Lower leg skin (tissue), 3 donors: ENCODE results near the gene PPP1R13B.

Experiments
- POLR2A ChIP-seq, 2 donors: fragments of 450-650 bp; IDR thresholded peaks; one replicate each; pipeline ENCODE4 v1.6.1; 2016 to 2017; ENCODE audit warnings: antibody characterized with exemption in 2 of 2, mild to moderate bottlenecking in 1 of 2, moderate library complexity in 1 of 2
- TF ChIP-seq, protein P1 (sequence below), 3 donors: fragments of 450-650 bp; IDR thresholded peaks; one replicate each; pipeline ENCODE4 v1.5.1; 2016; ENCODE audit warnings: antibody characterized with exemption in 3 of 3, mild to moderate bottlenecking in 3 of 3, moderate library complexity in 2 of 3

DNA sequence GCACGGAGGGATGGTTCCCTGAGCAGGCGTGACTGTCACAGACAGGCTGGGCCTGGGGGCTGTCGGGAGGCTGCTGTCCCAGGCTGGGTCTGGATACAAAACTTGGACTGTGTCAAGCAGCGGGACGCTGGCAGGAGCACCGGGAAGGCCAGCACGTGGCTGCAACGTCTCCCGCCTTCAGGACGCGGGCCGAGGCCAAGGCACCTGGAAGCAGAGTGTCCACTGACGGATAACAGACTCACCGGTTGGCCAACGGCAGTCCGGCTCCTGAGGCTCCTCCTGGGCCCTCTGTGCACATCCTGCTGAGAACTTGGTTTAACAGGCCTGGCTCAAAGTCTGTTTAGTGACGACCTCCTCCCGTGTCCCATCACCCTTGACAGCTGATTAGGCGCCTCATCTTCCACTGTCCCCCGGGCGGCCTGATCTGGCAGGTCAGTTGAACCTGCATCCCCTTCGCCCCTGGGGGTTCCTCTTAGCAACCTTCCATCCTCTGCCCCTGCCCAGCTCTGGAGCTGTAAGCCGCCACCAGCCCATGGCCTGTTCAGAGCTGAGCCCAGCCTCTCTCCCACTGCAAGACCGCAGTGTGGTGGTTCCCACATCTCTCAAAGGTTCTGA lies 134.6 kb downstream of the PPP1R13B start:
- TF ChIP-seq, protein P1, sequence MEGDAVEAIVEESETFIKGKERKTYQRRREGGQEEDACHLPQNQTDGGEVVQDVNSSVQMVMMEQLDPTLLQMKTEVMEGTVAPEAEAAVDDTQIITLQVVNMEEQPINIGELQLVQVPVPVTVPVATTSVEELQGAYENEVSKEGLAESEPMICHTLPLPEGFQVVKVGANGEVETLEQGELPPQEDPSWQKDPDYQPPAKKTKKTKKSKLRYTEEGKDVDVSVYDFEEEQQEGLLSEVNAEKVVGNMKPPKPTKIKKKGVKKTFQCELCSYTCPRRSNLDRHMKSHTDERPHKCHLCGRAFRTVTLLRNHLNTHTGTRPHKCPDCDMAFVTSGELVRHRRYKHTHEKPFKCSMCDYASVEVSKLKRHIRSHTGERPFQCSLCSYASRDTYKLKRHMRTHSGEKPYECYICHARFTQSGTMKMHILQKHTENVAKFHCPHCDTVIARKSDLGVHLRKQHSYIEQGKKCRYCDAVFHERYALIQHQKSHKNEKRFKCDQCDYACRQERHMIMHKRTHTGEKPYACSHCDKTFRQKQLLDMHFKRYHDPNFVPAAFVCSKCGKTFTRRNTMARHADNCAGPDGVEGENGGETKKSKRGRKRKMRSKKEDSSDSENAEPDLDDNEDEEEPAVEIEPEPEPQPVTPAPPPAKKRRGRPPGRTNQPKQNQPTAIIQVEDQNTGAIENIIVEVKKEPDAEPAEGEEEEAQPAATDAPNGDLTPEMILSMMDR (IDR thresholded peaks at IDR 0.05), result no peak
- TF ChIP-seq POLR2A (IDR thresholded peaks at IDR 0.05), result no peak
